B cell (primary cell): Measurements from ENCODE around the gene PEX12.

Source experiments
- EZH2 ChIP-seq: IDR thresholded peaks from 2 replicates; pipeline ENCODE4 v1.6.1; 2012; ENCODE audit warnings: borderline replicate concordance, low read depth, mild to moderate bottlenecking, moderate library complexity, low read length; ENCODE audit not compliant: insufficient read depth, poor library complexity, severe bottlenecking
- TF ChIP-seq, protein P1 (sequence below): fragments of 200-600 bp; IDR thresholded peaks from one replicate; pipeline ENCODE4 v1.8.0; 2022; ENCODE audit warnings: antibody characterized with exemption, mild to moderate bottlenecking

DNA sequence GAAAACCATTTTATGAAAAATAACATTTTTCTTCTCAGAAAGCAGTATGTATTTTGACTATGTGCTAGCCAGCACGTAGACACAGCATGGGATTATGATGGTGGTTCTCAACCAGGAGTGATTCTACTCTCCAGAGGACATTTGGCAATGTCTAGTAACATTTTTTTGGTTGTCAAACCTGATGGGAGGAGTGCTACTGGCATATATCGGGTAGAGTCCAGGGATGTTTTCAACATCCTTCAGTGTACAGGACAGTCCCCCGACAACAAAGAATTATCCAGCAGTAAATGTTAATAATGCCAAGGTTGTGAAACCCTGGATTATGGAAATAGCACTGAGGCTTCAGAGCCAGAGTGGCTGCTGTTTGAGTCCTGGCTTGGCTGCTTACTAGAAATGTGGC, 36.4 kb upstream of the PEX12 start:
- TF ChIP-seq, protein P1, sequence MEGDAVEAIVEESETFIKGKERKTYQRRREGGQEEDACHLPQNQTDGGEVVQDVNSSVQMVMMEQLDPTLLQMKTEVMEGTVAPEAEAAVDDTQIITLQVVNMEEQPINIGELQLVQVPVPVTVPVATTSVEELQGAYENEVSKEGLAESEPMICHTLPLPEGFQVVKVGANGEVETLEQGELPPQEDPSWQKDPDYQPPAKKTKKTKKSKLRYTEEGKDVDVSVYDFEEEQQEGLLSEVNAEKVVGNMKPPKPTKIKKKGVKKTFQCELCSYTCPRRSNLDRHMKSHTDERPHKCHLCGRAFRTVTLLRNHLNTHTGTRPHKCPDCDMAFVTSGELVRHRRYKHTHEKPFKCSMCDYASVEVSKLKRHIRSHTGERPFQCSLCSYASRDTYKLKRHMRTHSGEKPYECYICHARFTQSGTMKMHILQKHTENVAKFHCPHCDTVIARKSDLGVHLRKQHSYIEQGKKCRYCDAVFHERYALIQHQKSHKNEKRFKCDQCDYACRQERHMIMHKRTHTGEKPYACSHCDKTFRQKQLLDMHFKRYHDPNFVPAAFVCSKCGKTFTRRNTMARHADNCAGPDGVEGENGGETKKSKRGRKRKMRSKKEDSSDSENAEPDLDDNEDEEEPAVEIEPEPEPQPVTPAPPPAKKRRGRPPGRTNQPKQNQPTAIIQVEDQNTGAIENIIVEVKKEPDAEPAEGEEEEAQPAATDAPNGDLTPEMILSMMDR, result no peak
- TF ChIP-seq EZH2, result no peak
